Activated T-helper 1 cell treated with anti-CD3 and anti-CD28 coated beads, Interleukin-2, amount 50 U/mL, for 16 hours (primary cell): ENCODE measurements around the gene GCH1.
"Not testable (repeated sequence)": the region's sequence is repeated elsewhere in the genome, so short reads cannot be mapped to it uniquely, and the experiment has no call there.

ENCODE experiments used
- DNase-seq, 2 donors: peaks; one replicate each; pipeline ENCODE4 v3.0.0-alpha.2; 2020; ENCODE audit warnings: low read depth in 1 of 2, low spot score in 1 of 2

GCH1 gene

GRCh38 chr14:54908973-54909372 is 6.3 kb upstream of the GCH1 start:
- DNase-seq, result not testable (repeated sequence)

GRCh38 chr14:54908190-54908589 is 5.6 kb upstream of the GCH1 start:
- no peak for DNase-seq

- DNase-seq, result no peak
These were observed 3.4 kb upstream of the GCH1 start for GRCh38 chr14:54906075-54906474.

- peak; percentile 64 to 71 for DNase-seq
These were observed 494 bp downstream of the GCH1 start for GRCh38 chr14:54902143-54902520.

- no peak for DNase-seq
These were observed 1.1 kb downstream of the GCH1 start for GRCh38 chr14:54901380-54902142.

GRCh38 chr14:54899573-54899972 is 3.1 kb downstream of the GCH1 start:
- no peak for DNase-seq

- DNase-seq, result not testable (repeated sequence)
These were observed 4.6 kb downstream of the GCH1 start for GRCh38 chr14:54897809-54898555.

GRCh38 chr14:54895683-54896082 is 6.9 kb downstream of the GCH1 start:
- DNase-seq, result no peak

- no peak for DNase-seq
These were observed 7.6 kb downstream of the GCH1 start for GRCh38 chr14:54894995-54895394.

- no peak for DNase-seq
These were observed 9.4 kb downstream of the GCH1 start for GRCh38 chr14:54893151-54893760.

- no peak for DNase-seq
These were observed 11.0 kb downstream of the GCH1 start for GRCh38 chr14:54891471-54892245.

GRCh38 chr14:54890788-54891187 is 11.8 kb downstream of the GCH1 start:
- no peak for DNase-seq

GRCh38 chr14:54889919-54890318 is 12.7 kb downstream of the GCH1 start:
- DNase-seq, result no peak

- no peak for DNase-seq
These were observed 20.1 kb downstream of the GCH1 start for GRCh38 chr14:54882521-54882920.

GRCh38 chr14:54881761-54882401 is 20.7 kb downstream of the GCH1 start:
- no peak for DNase-seq

- DNase-seq, result no peak
These were observed 21.3 kb downstream of the GCH1 start for GRCh38 chr14:54881235-54881760.

GRCh38 chr14:54877703-54878021 is 25.0 kb downstream of the GCH1 start:
- no peak for DNase-seq

GRCh38 chr14:54877015-54877702 is 25.5 kb downstream of the GCH1 start:
- DNase-seq, result no peak

- DNase-seq, result not testable (repeated sequence)
These were observed 27.0 kb downstream of the GCH1 start for GRCh38 chr14:54875648-54876047.
